Skeletal muscle satellite cell (primary cell): ENCODE measurements around the gene ELMO1.
A peak's percentile ranks its signal among the peaks of the same experiment; 100 is the strongest.

Experiments used
- H3K27me3 ChIP-seq: 2 replicates; pipeline ENCODE4 v1.7.0; 2013; ENCODE audit warnings: low read length; ENCODE audit not compliant: control insufficient read depth, insufficient read depth
- H3K36me3 ChIP-seq: 2 replicates; pipeline ENCODE4 v1.7.0; 2013; ENCODE audit warnings: mild to moderate bottlenecking, control low read depth, low read length; ENCODE audit not compliant: insufficient read depth
- H3K4me1 ChIP-seq: 2 replicates; pipeline ENCODE4 v1.7.0; 2013; ENCODE audit warnings: low read length; ENCODE audit not compliant: control insufficient read depth, insufficient read depth
- H3K4me2 ChIP-seq: 2 replicates; pipeline ENCODE4 v1.7.0; 2013; ENCODE audit warnings: mild to moderate bottlenecking, low read length
- H3K4me3 ChIP-seq: 2 replicates; pipeline ENCODE4 v1.7.0; 2013; ENCODE audit warnings: low read length
- H3K9ac ChIP-seq: 2 replicates; pipeline ENCODE4 v1.7.0; 2013; ENCODE audit warnings: mild to moderate bottlenecking, low read depth, low read length, moderate library complexity
- H3K9me3 ChIP-seq: replicated peaks from 2 replicates; pipeline ENCODE4 v1.7.0; 2013; ENCODE audit warnings: mild to moderate bottlenecking, control low read depth, low read length

Gene ELMO1

GRCh38 chr7:37084303-37084702, 364.4 kb downstream of the ELMO1 start:
- H3K27me3 ChIP-seq: no peaks in the 10 kb centered on the region
- no peak overlapping the region for H3K9ac ChIP-seq
- H3K4me2 ChIP-seq: no peak overlapping the region
- H3K4me3 ChIP-seq: no peak overlapping the region
- H3K36me3 ChIP-seq: no peaks in the 10 kb centered on the region
- peaks cover 12% of the 10 kb centered on the region for H3K4me1 ChIP-seq
- no peaks in the 10 kb centered on the region for H3K9me3 ChIP-seq

GRCh38 chr7:37083311-37084096, 365.2 kb downstream of the ELMO1 start:
- Histone ChIP-seq H3K36me3 (no peaks in the 10 kb centered on the region), H3K27me3 (no peaks in the 10 kb centered on the region), H3K4me2 (peak overlapping the region; percentile 26), H3K9ac (peak overlapping the region; percentile 31), H3K9me3 (no peaks in the 10 kb centered on the region), H3K4me1 (peaks cover 12% of the 10 kb centered on the region), H3K4me3 (no peak overlapping the region)

GRCh38 chr7:37081436-37081835, 367.2 kb downstream of the ELMO1 start:
- peaks cover 12% of the 10 kb centered on the region for H3K4me1 ChIP-seq
- no peaks in the 10 kb centered on the region for H3K27me3 ChIP-seq
- H3K9ac ChIP-seq: no peak overlapping the region
- no peaks in the 10 kb centered on the region for H3K36me3 ChIP-seq
- no peaks in the 10 kb centered on the region for H3K9me3 ChIP-seq
- H3K4me3 ChIP-seq: no peak overlapping the region
- H3K4me2 ChIP-seq: no peak overlapping the region

GRCh38 chr7:37079420-37079819, 369.2 kb downstream of the ELMO1 start:
- Histone ChIP-seq H3K9me3 (no peaks in the 10 kb centered on the region), H3K27me3 (no peaks in the 10 kb centered on the region), H3K4me2 (no peak overlapping the region), H3K4me1 (peaks cover 12% of the 10 kb centered on the region), H3K4me3 (no peak overlapping the region), H3K9ac (no peak overlapping the region), H3K36me3 (no peaks in the 10 kb centered on the region)

GRCh38 chr7:37076668-37077067, 372.0 kb downstream of the ELMO1 start:
- H3K4me2 ChIP-seq: no peak overlapping the region

GRCh38 chr7:37074370-37074769, 374.3 kb downstream of the ELMO1 start:
- H3K4me2 ChIP-seq: no peak overlapping the region
- H3K4me3 ChIP-seq: no peak overlapping the region
- H3K9me3 ChIP-seq: no peaks in the 10 kb centered on the region
- H3K36me3 ChIP-seq: no peaks in the 10 kb centered on the region
- no peaks in the 10 kb centered on the region for H3K4me1 ChIP-seq
- H3K9ac ChIP-seq: no peak overlapping the region
- H3K27me3 ChIP-seq: no peaks in the 10 kb centered on the region

More at GRCh38 chr7:37076668-37077067, 372.0 kb downstream of the ELMO1 start:
- Histone ChIP-seq H3K27me3 (no peaks in the 10 kb centered on the region), H3K4me1 (no peaks in the 10 kb centered on the region), H3K36me3 (no peaks in the 10 kb centered on the region), H3K9ac (no peak overlapping the region), H3K9me3 (no peaks in the 10 kb centered on the region), H3K4me3 (no peak overlapping the region)

GRCh38 chr7:37071124-37071523, 377.5 kb downstream of the ELMO1 start:
- no peak overlapping the region for H3K4me2 ChIP-seq
- H3K27me3 ChIP-seq: no peaks in the 10 kb centered on the region
- H3K36me3 ChIP-seq: no peaks in the 10 kb centered on the region
- no peak overlapping the region for H3K4me3 ChIP-seq
- H3K9ac ChIP-seq: no peak overlapping the region
- no peaks in the 10 kb centered on the region for H3K9me3 ChIP-seq
- peaks cover 3% of the 10 kb centered on the region for H3K4me1 ChIP-seq

GRCh38 chr7:37070471-37070870, 378.2 kb downstream of the ELMO1 start:
- no peaks in the 10 kb centered on the region for H3K36me3 ChIP-seq
- H3K4me3 ChIP-seq: no peak overlapping the region
- no peaks in the 10 kb centered on the region for H3K27me3 ChIP-seq
- H3K4me2 ChIP-seq: no peak overlapping the region
- H3K9me3 ChIP-seq: no peaks in the 10 kb centered on the region
- H3K9ac ChIP-seq: no peak overlapping the region
- peaks cover 3% of the 10 kb centered on the region for H3K4me1 ChIP-seq

GRCh38 chr7:37070031-37070430, 378.6 kb downstream of the ELMO1 start:
- Histone ChIP-seq H3K36me3 (no peaks in the 10 kb centered on the region), H3K4me2 (no peak overlapping the region), H3K4me3 (no peak overlapping the region), H3K9me3 (no peaks in the 10 kb centered on the region), H3K9ac (no peak overlapping the region), H3K27me3 (no peaks in the 10 kb centered on the region), H3K4me1 (peaks cover 7% of the 10 kb centered on the region)

- Histone ChIP-seq H3K27me3 (no peaks in the 10 kb centered on the region), H3K36me3 (no peaks in the 10 kb centered on the region), H3K4me3 (no peak overlapping the region), H3K9me3 (no peaks in the 10 kb centered on the region), H3K4me1 (peaks cover 7% of the 10 kb centered on the region), H3K9ac (no peak overlapping the region), H3K4me2 (no peak overlapping the region)
Measured at GRCh38 chr7:37069336-37069735, 379.3 kb downstream of the ELMO1 start.

GRCh38 chr7:37068902-37069301, 379.8 kb downstream of the ELMO1 start:
- Histone ChIP-seq H3K4me2 (no peak overlapping the region), H3K4me1 (peaks cover 7% of the 10 kb centered on the region), H3K36me3 (no peaks in the 10 kb centered on the region), H3K27me3 (no peaks in the 10 kb centered on the region), H3K9ac (no peak overlapping the region), H3K9me3 (no peaks in the 10 kb centered on the region), H3K4me3 (no peak overlapping the region)

- no peaks in the 10 kb centered on the region for H3K9me3 ChIP-seq
- no peak overlapping the region for H3K9ac ChIP-seq
- peaks cover 7% of the 10 kb centered on the region for H3K4me1 ChIP-seq
- no peaks in the 10 kb centered on the region for H3K36me3 ChIP-seq
- H3K27me3 ChIP-seq: no peaks in the 10 kb centered on the region
- no peak overlapping the region for H3K4me3 ChIP-seq
- H3K4me2 ChIP-seq: no peak overlapping the region
Measured at GRCh38 chr7:37068038-37068437, 380.6 kb downstream of the ELMO1 start.
